ENCODE results near the gene CUL4A.

GRCh38 chr13:113207890-113208420, 1.5 kb upstream of the CUL4A start:
- TF ChIP-seq EZH2 (IDR thresholded peaks at IDR 0.05; ENCODE audit: borderline replicate concordance, low read depth, low read length, severe bottlenecking) = no peak
- no peak for TF ChIP-seq POLR2A (IDR thresholded peaks at IDR 0.05; ENCODE audit: low read depth, low read length)
- no peak for TF ChIP-seq CTCF (IDR thresholded peaks at IDR 0.05; ENCODE audit: extremely low read depth in 1 of 2, insufficient read depth in 1 of 2, low read depth in 1 of 2, low read length in 2 of 2)

All from endothelial cell of umbilical vein (primary cell).